Measurements from ENCODE around the gene TNXB. TPM values are rescaled to one million over a fixed set of nuclear protein-coding genes. Genes with fewer than 3 reads are reported as not detected.

TNXB gene
- total and polyA plus RNA-seq, 9 of the 15 experiments (the other 6 are each of a cell fraction or from before 2014, with no cell fraction given), result 0.14 to 28.1 (median 12.4) TPM

- TF ChIP-seq STAT6 (CRISPR knock-in tag; IDR thresholded peaks at IDR 0.05), result no peak
- no peak for TF ChIP-seq NR0B1 (IDR thresholded peaks at IDR 0.05; ENCODE audit: partially characterized antibody)
- no peak for TF ChIP-seq GTF2A2 (tag; IDR thresholded peaks at IDR 0.05)
- TF ChIP-seq BACH1 (tag; IDR thresholded peaks at IDR 0.05), result no peak
- no peak for TF ChIP-seq PCBP1 (IDR thresholded peaks at IDR 0.05; ENCODE audit: low read depth, low read length, poor library complexity, severe bottlenecking)
- no peak for TF ChIP-seq TAL1 (IDR thresholded peaks at IDR 0.05)
- TF ChIP-seq ZNF133 (CRISPR knock-in tag; IDR thresholded peaks at IDR 0.05), result peak; percentile 61; the same call in 1 of the 2 replicates
- TF ChIP-seq MECOM (CRISPR knock-in tag; IDR thresholded peaks at IDR 0.05), result no peak
- TF ChIP-seq CREM (IDR thresholded peaks at IDR 0.05; ENCODE audit: low read depth), result peak; percentile 60; the same call in 1 of the 2 replicates
- TF ChIP-seq GTF2E2 (tag; IDR thresholded peaks at IDR 0.05), result no peak
- TF ChIP-seq, protein P1, sequence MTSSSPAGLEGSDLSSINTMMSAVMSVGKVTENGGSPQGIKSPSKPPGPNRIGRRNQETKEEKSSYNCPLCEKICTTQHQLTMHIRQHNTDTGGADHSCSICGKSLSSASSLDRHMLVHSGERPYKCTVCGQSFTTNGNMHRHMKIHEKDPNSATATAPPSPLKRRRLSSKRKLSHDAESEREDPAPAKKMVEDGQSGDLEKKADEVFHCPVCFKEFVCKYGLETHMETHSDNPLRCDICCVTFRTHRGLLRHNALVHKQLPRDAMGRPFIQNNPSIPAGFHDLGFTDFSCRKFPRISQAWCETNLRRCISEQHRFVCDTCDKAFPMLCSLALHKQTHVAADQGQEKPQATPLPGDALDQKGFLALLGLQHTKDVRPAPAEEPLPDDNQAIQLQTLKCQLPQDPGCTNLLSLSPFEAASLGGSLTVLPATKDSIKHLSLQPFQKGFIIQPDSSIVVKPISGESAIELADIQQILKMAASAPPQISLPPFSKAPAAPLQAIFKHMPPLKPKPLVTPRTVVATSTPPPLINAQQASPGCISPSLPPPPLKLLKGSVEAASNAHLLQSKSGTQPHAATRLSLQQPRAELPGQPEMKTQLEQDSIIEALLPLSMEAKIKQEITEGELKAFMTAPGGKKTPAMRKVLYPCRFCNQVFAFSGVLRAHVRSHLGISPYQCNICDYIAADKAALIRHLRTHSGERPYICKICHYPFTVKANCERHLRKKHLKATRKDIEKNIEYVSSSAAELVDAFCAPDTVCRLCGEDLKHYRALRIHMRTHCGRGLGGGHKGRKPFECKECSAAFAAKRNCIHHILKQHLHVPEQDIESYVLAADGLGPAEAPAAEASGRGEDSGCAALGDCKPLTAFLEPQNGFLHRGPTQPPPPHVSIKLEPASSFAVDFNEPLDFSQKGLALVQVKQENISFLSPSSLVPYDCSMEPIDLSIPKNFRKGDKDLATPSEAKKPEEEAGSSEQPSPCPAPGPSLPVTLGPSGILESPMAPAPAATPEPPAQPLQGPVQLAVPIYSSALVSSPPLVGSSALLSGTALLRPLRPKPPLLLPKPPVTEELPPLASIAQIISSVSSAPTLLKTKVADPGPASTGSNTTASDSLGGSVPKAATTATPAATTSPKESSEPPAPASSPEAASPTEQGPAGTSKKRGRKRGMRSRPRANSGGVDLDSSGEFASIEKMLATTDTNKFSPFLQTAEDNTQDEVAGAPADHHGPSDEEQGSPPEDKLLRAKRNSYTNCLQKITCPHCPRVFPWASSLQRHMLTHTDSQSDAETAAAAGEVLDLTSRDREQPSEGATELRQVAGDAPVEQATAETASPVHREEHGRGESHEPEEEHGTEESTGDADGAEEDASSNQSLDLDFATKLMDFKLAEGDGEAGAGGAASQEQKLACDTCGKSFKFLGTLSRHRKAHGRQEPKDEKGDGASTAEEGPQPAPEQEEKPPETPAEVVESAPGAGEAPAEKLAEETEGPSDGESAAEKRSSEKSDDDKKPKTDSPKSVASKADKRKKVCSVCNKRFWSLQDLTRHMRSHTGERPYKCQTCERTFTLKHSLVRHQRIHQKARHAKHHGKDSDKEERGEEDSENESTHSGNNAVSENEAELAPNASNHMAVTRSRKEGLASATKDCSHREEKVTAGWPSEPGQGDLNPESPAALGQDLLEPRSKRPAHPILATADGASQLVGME (CRISPR knock-in tag; IDR thresholded peaks at IDR 0.05), result no peak
- no peak for TF ChIP-seq ZNF277 (CRISPR knock-in tag; IDR thresholded peaks at IDR 0.05; ENCODE audit: borderline replicate concordance)
- no peak for TF ChIP-seq ZC3H4 (CRISPR knock-in tag; IDR thresholded peaks at IDR 0.05; ENCODE audit: borderline replicate concordance)
- peak; percentile 48; the same call in 1 of the 2 replicates for TF ChIP-seq KLF16 (IDR thresholded peaks at IDR 0.05)
- 0 out of 2 replicates have a peak, but pooled peaks have one; percentile 30 for TF ChIP-seq NBN (IDR thresholded peaks at IDR 0.05; ENCODE audit: low read depth)
- TF ChIP-seq ZNF436 (CRISPR knock-in tag; IDR thresholded peaks at IDR 0.05), result no peak
- TF ChIP-seq MED1 (CRISPR knock-in tag; IDR thresholded peaks at IDR 0.05; ENCODE audit: borderline replicate concordance), result no peak
Measured at GRCh38 chr6:32047855-32048766, 61.0 kb downstream of the TNXB start (continued).

Data from K562 (cell line).